ENCODE data around the gene NDST4.
A peak's percentile ranks its signal among the peaks of the same experiment; 100 is the strongest.

The NDST4 gene

DNA sequence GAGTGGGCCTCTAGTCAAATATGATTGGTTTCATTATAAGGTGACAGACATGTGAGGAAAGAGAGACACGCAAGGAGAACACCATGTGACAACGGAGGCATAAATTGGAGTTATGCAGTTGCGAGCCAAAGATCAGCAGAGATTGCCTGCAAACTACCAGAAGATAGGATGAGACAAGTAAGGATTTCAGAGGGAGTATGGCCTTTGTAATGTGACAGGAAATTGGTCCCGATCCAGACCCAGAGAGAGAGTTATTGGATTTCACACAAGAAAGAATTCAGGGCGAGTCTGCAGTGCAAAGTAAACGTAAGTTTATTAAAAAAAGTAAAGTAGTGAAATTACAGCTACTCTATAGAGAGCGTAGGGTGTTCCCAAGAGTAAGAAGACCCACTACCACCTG is 35.7 kb upstream of the NDST4 start:
- Histone ChIP-seq H3K36me3 (replicated peaks) (no peaks in the 10 kb centered on the region), H3K4me3 (ENCODE audit: low read depth, low read length) (no peak overlapping the region), H3K27me3 (replicated peaks) (no peaks in the 10 kb centered on the region), H3K27ac (no peak overlapping the region)
- TF ChIP-seq, protein P1, sequence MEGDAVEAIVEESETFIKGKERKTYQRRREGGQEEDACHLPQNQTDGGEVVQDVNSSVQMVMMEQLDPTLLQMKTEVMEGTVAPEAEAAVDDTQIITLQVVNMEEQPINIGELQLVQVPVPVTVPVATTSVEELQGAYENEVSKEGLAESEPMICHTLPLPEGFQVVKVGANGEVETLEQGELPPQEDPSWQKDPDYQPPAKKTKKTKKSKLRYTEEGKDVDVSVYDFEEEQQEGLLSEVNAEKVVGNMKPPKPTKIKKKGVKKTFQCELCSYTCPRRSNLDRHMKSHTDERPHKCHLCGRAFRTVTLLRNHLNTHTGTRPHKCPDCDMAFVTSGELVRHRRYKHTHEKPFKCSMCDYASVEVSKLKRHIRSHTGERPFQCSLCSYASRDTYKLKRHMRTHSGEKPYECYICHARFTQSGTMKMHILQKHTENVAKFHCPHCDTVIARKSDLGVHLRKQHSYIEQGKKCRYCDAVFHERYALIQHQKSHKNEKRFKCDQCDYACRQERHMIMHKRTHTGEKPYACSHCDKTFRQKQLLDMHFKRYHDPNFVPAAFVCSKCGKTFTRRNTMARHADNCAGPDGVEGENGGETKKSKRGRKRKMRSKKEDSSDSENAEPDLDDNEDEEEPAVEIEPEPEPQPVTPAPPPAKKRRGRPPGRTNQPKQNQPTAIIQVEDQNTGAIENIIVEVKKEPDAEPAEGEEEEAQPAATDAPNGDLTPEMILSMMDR (IDR thresholded peaks at IDR 0.05; ENCODE audit: low read depth, low read length, missing control alignments): no peak
- DNase-seq: no peak
- in situ Hi-C loops (cut with HindIII; ENCODE audit: low pct_ligation_motif_present, low sequenced_read_pairs): no loop called here

- no peak overlapping the region for H3K4me3 ChIP-seq (ENCODE audit: low read depth, low read length)
- no peak overlapping the region for H3K27ac ChIP-seq
- TF ChIP-seq, protein P1 (IDR thresholded peaks at IDR 0.05; ENCODE audit: low read depth, low read length, missing control alignments): no peak
- H3K27me3 ChIP-seq (replicated peaks): no peaks in the 10 kb centered on the region
- no peak for DNase-seq
- in situ Hi-C loops (cut with HindIII; ENCODE audit: low pct_ligation_motif_present, low sequenced_read_pairs): no loop called here
- H3K36me3 ChIP-seq (replicated peaks): no peaks in the 10 kb centered on the region
Observed at GRCh38 chr4:115145393-115146160, 32.2 kb upstream of the NDST4 start.

GRCh38 chr4:115128037-115128436 is 14.6 kb upstream of the NDST4 start:
- TF ChIP-seq, protein P1 (IDR thresholded peaks at IDR 0.05; ENCODE audit: low read depth, low read length, missing control alignments): no peak
- H3K36me3 ChIP-seq (replicated peaks): no peaks in the 10 kb centered on the region
- no peak overlapping the region for H3K4me3 ChIP-seq (ENCODE audit: low read depth, low read length)
- H3K27me3 ChIP-seq (replicated peaks): no peaks in the 10 kb centered on the region
- no peak overlapping the region for H3K27ac ChIP-seq
- in situ Hi-C loops (cut with HindIII; ENCODE audit: low pct_ligation_motif_present, low sequenced_read_pairs): no loop called here
- peak; percentile 68 for DNase-seq

DNA sequence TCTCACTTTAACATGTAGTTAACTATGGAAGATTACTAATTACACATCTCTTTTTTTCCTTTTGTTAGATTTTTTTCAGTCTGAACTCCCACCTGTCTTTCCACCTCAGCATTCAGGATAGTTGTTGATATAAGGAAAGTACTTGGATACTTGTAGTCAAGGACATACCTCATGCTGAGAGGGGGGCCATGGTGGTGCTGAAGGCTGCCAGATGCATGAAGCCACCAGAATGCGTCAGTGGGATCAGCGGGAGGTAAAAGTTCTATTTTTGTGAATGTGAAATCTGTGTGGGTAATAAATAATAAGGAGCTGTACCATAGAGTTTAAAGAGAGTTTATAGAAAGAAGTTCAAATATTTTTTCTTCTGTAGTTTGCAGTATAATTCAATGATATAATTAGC is 13.1 kb upstream of the NDST4 start:
- Histone ChIP-seq H3K27ac (no peak overlapping the region), H3K36me3 (replicated peaks) (no peaks in the 10 kb centered on the region), H3K4me3 (ENCODE audit: low read depth, low read length) (no peak overlapping the region), H3K27me3 (replicated peaks) (no peaks in the 10 kb centered on the region)
- TF ChIP-seq, protein P1 (IDR thresholded peaks at IDR 0.05; ENCODE audit: low read depth, low read length, missing control alignments): no peak
- in situ Hi-C loops (cut with HindIII; ENCODE audit: low pct_ligation_motif_present, low sequenced_read_pairs): no loop called here
- DNase-seq: peak; percentile 69

GRCh38 chr4:115121351-115122043 is 8.1 kb upstream of the NDST4 start:
- no peak overlapping the region for H3K27ac ChIP-seq
- no peaks in the 10 kb centered on the region for H3K36me3 ChIP-seq (replicated peaks)
- TF ChIP-seq, protein P1 (IDR thresholded peaks at IDR 0.05; ENCODE audit: low read depth, low read length, missing control alignments): no peak
- H3K27me3 ChIP-seq (replicated peaks): no peaks in the 10 kb centered on the region
- no peak overlapping the region for H3K4me3 ChIP-seq (ENCODE audit: low read depth, low read length)
- in situ Hi-C loops (cut with HindIII; ENCODE audit: low pct_ligation_motif_present, low sequenced_read_pairs): no loop called here
- DNase-seq: no peak
